Measurements from ENCODE around the gene DNPH1.
A peak's percentile ranks its signal among the peaks of the same experiment; 100 is the strongest.

DNPH1 gene, protein sequence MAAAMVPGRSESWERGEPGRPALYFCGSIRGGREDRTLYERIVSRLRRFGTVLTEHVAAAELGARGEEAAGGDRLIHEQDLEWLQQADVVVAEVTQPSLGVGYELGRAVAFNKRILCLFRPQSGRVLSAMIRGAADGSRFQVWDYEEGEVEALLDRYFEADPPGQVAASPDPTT
- 20.6 reads per million, percentile 47 among the genes with 10 or more reads in this experiment for total RNA-seq

DNA sequence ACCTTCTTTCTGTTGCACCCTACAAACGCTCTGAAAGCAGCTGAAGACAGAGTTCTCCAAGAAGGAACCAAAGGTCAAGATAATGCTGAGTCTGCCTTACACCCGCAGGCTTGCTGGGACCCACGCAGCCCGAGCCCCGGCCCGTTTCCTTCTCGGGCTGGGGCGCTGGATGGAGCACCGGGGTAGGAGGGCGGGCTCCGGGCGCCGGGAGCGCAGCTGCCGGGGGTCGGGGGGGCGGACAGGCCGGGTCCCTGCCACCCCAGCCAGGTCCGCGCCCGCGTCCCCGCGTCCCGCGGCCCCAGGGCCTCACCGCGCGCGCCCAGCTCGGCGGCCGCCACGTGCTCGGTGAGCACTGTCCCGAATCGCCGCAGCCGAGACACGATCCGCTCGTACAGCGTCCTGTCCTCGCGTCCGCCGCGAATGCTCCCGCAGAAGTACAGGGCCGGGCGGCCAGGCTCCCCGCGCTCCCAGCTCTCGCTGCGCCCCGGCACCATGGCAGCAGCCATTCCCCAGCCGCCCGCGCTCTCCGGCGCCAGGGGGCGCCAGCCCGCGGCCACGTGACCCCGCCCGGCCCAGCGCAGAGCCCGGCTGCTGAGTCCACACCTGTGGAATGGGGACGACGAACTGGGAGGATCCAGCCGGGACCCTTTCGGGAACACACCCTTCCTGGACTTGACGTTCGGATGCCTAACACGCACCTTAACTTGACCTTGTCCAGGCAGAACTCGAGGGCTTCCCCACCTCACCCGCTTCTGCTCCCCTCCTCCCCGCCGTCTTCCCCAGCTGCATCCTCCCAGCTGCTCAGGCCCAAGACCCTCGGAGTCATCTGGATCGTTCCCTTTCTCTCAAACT, at the start of gene DNPH1:
Gene DNPH1 (minus strand): TSS at position 531 of the 852 bp plus-strand sequence. CDS start 25 bp downstream, at position 506.
- DNase-seq: peak; percentile 70

DNA sequence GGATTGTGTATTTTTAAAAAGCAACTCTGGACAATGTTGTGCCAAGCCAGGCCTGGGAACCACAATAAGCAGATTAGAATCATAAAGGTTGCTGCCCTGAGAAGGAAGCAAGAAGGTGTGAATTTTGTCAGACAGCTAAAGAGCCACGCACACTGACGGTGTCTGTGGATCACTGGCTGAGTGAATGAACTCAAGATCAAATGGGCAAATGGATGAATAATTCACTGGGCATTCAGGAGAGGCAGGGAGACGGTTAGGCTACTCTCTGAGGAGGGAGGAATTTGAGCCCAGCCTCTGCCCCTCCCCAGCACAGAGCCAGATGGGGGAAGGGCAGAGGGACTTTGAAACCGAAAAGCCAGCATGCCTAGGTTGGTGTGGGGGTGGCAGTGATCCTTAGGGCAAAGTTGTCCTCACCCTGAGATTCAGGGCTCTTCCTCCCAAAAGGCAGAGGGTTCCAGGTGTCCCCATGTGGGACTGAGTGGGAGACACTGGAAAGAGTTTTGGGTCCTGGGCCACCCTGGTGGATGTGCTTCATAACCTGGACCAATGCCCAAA, 49.3 kb upstream of the DNPH1 start:
- no peak for DNase-seq

- no peak for DNase-seq
These were observed 48.6 kb upstream of the DNPH1 start for GRCh38 chr6:43277643-43278523.

- DNase-seq: no peak
These were observed 48.0 kb upstream of the DNPH1 start for GRCh38 chr6:43277306-43277642.

- no peak for DNase-seq
These were observed 47.5 kb upstream of the DNPH1 start for GRCh38 chr6:43276577-43277305.

DNA sequence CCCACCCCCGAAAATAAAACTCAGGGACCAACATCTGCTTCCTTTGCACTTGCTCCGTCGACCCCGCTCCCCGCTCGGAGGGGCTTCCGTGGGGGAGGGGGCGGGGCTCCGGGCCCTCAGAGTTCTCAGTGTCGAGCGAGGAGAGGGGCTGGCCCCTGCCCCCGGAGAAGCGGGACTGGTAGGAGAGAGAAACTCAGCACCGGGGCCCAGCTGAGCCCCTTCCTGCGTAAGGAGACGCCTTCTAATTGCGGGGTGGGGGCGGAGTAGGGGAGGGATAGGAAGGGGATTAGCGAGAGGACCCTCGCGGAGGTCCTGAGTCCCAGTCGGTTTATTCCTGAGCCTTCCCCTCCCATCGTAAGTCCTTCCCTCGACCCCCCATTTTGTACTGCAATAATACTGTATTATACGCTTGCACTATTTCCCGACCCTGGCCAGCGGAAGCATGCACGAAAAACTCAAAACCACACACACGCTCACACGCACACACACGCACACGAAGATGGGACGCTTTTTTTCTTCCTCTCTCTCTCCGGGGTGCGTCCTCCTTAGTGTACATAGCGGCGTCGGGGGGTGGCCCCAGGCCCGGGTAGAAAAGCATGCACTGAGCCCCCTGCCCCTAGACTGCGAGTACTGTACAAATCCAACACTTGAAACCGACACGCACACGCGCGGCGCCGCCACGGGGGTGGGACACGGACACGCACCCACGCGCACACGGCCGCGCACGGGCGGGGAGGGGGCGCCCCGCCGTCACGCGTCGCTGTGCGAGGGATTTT, 46.7 kb upstream of the DNPH1 start:
- DNase-seq: no peak

- DNase-seq: no peak
These were observed 45.8 kb upstream of the DNPH1 start for GRCh38 chr6:43274916-43275597.

GRCh38 chr6:43274127-43274915, 45.0 kb upstream of the DNPH1 start:
- no peak for DNase-seq

GRCh38 chr6:43273707-43274106, 44.4 kb upstream of the DNPH1 start:
- DNase-seq: no peak

- DNase-seq: no peak
These were observed 42.7 kb upstream of the DNPH1 start for GRCh38 chr6:43271944-43272343.

DNA sequence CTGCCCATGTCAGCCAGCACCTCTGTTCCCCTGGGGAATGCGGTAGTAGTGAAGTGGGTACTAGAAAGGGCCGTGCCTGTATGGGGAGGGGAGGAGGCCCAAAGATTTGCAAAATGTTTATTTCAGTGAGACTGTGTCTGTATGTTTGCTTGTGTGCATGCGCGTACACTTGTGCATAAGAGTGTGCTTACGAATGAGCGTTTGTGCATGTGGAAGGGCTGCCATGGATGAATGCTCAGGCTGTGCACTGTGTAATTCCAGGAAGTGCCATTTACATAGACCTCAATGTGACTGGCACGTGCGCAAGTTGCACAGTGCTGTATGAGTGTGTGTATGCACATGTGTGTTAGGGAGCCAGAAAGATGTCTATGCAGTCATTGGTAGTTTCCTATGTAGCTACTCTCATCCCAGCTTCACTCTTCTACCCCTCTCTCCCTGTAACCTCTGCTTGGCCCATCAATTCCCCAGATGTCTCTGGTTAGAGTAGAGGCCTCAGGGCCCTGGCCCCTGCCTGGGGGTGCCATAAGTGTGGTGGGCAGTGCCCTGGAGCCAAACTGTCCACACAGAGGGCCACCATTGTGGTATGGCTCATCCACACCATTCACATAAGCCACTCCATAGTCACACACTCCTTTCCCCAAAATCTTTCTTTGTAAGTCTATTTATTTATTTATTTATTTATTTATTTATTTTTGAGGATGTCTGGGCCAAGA, 42.0 kb upstream of the DNPH1 start:
- DNase-seq: no peak

DNA sequence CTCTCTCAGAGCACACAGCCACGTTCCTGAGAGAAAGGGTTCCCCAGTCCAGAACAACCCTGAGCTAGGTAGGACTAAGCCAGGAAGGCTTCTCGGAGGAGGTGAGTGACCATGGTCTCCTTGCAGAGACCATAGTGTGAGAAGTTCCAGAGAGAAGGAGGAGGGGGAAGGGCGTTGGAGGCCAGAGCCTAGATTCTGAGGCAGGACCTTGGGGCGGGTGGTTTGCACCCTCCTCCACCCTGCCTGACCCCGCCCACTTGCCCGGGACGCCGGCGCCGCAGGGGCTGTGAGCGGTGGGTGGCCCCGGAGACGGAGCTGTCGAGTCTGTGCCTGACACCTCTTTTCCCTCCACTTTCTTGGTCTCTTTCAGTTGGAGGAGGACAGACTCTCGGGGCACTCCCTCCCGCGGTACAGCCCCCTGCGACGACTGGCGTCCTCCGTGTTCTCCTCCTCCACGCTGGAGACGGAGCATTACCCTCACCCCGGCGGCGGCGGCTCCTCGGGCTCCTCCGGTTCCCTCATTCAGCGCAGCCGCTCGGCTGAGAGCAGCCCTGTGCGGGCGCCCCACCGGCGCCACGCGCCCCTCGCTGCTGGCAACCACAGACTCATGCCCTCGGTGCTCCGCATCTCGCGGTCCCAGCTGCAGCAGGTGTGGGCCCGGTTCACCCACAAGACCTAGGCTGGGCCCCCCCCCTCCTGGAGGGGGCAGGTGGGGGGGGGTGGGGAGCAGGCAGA, 40.2 kb upstream of the DNPH1 start:
- peak; percentile 19 for DNase-seq

GRCh38 chr6:43268782-43269272, 39.5 kb upstream of the DNPH1 start:
- no peak for DNase-seq

DNA sequence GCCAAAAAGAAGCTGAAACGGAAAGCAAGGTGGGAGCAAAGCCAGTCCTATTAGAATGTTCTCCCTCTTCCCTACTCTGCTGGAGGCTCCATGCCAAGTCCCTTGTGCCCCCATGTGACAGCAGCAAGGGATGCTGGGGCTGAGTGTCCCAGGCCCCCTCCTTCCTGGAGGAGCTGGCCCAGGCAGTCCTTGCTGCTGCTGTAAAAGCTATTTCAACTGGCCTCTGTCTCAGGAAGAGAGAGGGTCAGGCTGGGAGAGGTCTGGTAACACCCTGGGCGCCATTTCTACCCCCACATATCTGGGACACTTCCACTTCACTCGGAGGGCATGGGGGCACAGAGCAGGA, 39.0 kb upstream of the DNPH1 start:
- DNase-seq: no peak

GRCh38 chr6:43267619-43268354, 38.5 kb upstream of the DNPH1 start:
- no peak for DNase-seq

GRCh38 chr6:43265564-43265963, 36.3 kb upstream of the DNPH1 start:
- no peak for DNase-seq

DNA sequence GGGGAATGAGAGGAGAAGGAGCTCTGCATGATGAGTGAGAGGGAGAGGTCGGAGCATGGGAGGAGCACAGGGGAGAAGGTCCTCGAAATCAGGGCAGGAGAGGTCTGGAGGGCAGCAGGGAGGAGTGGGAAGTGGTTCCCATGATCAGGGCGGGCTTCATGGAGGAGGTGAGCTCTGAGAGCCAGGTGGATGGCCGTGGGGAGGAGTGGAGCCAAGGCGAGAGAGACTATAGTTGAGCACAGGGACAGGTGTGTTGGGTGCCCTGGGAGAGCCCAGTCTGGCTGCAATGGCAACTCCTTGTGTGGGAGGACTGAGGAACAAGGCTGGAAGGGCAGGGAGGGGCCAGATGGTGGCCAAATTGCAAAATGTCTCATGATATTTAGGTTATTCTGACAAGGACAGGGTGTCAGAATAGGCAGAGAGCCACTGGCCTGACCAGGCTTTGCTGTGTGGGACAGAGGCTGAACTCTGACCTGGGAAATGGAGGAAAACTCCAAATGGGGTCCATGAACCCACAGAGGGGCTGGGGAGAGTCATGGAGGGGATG, 35.4 kb upstream of the DNPH1 start:
- DNase-seq: no peak
